DND-41 (cell line): Measurements from ENCODE around the gene MCC.

ENCODE experiments used
- ATAC-seq: fragments of 200-7000 bp; cut with Tn5 transposase; 3 replicates; pipeline ENCODE4 v1.9.1; 2021; ENCODE audit warnings: low read depth; ENCODE audit not compliant: insufficient read depth
- DNase-seq: peaks from one replicate; pipeline ENCODE4 v3.0.0-alpha.2; 2020
- H2AFZ ChIP-seq: 2 replicates; pipeline ENCODE4 v1.6.0; 2012; ENCODE audit warnings: low read depth, low read length
- H3K27ac ChIP-seq: 2 replicates; pipeline ENCODE4 v1.5.1; 2012; ENCODE audit warnings: low read length, inconsistent platforms
- H3K27me3 ChIP-seq: fragments of 200-600 bp; sonication (generic); 2 replicates; pipeline ENCODE4 v1.6.0; 2012; ENCODE audit warnings: low read length, mild to moderate bottlenecking, inconsistent platforms; ENCODE audit not compliant: insufficient read depth, poor library complexity
- H3K36me3 ChIP-seq: 2 replicates; pipeline ENCODE4 v1.5.1; 2012; ENCODE audit warnings: low read length, inconsistent platforms; ENCODE audit not compliant: insufficient read depth
- H3K4me1 ChIP-seq: 2 replicates; pipeline ENCODE4 v1.5.1; 2012; ENCODE audit warnings: mild to moderate bottlenecking, low read length; ENCODE audit not compliant: insufficient read depth
- H3K4me2 ChIP-seq: 2 replicates; pipeline ENCODE4 v1.6.0; 2012; ENCODE audit warnings: mild to moderate bottlenecking, moderate library complexity, low read length, inconsistent platforms; ENCODE audit not compliant: insufficient read depth
- H3K4me3 ChIP-seq, 2 experiments: fragments of 200-600 bp in 1 of 2; shearing (Covaris generic) in 1 of 2; 2 replicates each; pipeline ENCODE4 v1.5.1; 2012 to 2016; ENCODE audit warnings: inconsistent platforms in 2 of 2, low read length in 2 of 2, mild to moderate bottlenecking in 2 of 2, low read depth in 1 of 2, moderate library complexity in 1 of 2
- H3K79me2 ChIP-seq: 2 replicates; pipeline ENCODE4 v1.6.0; 2012; ENCODE audit warnings: low read length, inconsistent platforms; ENCODE audit not compliant: insufficient read depth
- H3K9ac ChIP-seq: 2 replicates; pipeline ENCODE4 v1.6.0; 2012; ENCODE audit warnings: low read depth, mild to moderate bottlenecking, inconsistent platforms, low read length, moderate library complexity
- H3K9me3 ChIP-seq: 2 replicates; pipeline ENCODE4 v1.5.1; 2012; ENCODE audit warnings: low read length, moderate library complexity, mild to moderate bottlenecking, inconsistent platforms; ENCODE audit not compliant: insufficient read depth, severe bottlenecking
- H4K20me1 ChIP-seq: 2 replicates; pipeline ENCODE4 v1.6.0; 2012; ENCODE audit warnings: low read length; ENCODE audit not compliant: insufficient read depth
- EZH2 ChIP-seq: IDR thresholded peaks from 3 replicates; pipeline ENCODE4 v1.6.1; 2012; ENCODE audit warnings: borderline replicate concordance, low read depth, mild to moderate bottlenecking, moderate library complexity, low read length, inconsistent platforms; ENCODE audit not compliant: severe bottlenecking
- TF ChIP-seq, protein P1 (sequence below): IDR thresholded peaks from 2 replicates; pipeline ENCODE4 v1.5.1; 2012; ENCODE audit warnings: borderline replicate concordance, low read length, moderate library complexity, mild to moderate bottlenecking; ENCODE audit not compliant: poor library complexity, severe bottlenecking; ENCODE audit errors: extremely low read depth

The MCC gene

GRCh38 chr5:113039934-113040285 is 448.3 kb downstream of the MCC start:
- H3K4me2 ChIP-seq: no peak overlapping the region
- H3K4me1 ChIP-seq: peaks cover 12% of the 10 kb centered on the region
- no peak for DNase-seq
- no peaks in the 10 kb centered on the region for H3K36me3 ChIP-seq
- H2AFZ ChIP-seq: no peak overlapping the region
- no peaks in the 10 kb centered on the region for H3K27me3 ChIP-seq
- no peaks in the 10 kb centered on the region for H3K9me3 ChIP-seq
- H4K20me1 ChIP-seq: no peaks in the 10 kb centered on the region
- H3K9ac ChIP-seq: no peak overlapping the region
- H3K4me3 ChIP-seq: no peak overlapping the region
- TF ChIP-seq EZH2: no peak
- H3K79me2 ChIP-seq: no peaks in the 10 kb centered on the region
- H3K27ac ChIP-seq: no peak overlapping the region
- ATAC-seq: no peak

- H4K20me1 ChIP-seq: no peaks in the 10 kb centered on the region
- H3K4me1 ChIP-seq: peaks cover 12% of the 10 kb centered on the region
- TF ChIP-seq EZH2: no peak
- TF ChIP-seq, protein P1, sequence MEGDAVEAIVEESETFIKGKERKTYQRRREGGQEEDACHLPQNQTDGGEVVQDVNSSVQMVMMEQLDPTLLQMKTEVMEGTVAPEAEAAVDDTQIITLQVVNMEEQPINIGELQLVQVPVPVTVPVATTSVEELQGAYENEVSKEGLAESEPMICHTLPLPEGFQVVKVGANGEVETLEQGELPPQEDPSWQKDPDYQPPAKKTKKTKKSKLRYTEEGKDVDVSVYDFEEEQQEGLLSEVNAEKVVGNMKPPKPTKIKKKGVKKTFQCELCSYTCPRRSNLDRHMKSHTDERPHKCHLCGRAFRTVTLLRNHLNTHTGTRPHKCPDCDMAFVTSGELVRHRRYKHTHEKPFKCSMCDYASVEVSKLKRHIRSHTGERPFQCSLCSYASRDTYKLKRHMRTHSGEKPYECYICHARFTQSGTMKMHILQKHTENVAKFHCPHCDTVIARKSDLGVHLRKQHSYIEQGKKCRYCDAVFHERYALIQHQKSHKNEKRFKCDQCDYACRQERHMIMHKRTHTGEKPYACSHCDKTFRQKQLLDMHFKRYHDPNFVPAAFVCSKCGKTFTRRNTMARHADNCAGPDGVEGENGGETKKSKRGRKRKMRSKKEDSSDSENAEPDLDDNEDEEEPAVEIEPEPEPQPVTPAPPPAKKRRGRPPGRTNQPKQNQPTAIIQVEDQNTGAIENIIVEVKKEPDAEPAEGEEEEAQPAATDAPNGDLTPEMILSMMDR: no peak
- H3K27ac ChIP-seq: no peak overlapping the region
- H2AFZ ChIP-seq: no peak overlapping the region
- ATAC-seq (no peak), DNase-seq (no peak)
- no peaks in the 10 kb centered on the region for H3K36me3 ChIP-seq
- H3K4me3 ChIP-seq: no peak overlapping the region
- H3K79me2 ChIP-seq: no peaks in the 10 kb centered on the region
- no peaks in the 10 kb centered on the region for H3K9me3 ChIP-seq
- H3K4me2 ChIP-seq: no peak overlapping the region
- no peak overlapping the region for H3K9ac ChIP-seq
- H3K27me3 ChIP-seq: no peaks in the 10 kb centered on the region
These were observed 448.9 kb downstream of the MCC start for GRCh38 chr5:113039229-113039933.

DNA sequence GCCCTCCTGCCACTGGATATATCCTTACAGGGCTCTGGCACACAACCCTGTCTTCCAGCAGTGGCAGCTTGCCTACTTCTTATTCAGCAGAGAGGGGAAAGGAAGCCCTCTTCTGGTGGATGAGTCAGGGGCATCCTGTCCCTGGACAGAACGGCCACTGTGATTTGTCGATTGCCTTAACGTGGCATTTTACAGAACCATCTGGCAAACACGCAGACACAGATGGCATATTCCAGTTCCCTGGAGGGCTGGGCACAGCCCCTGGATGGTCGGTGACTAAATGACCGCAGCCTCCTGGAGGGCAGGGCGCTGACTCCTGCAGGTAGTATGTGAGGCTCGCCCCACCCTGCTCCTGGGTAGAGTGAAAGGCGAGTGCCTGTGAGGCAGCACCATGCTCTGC is 449.5 kb downstream of the MCC start:
- peaks cover 12% of the 10 kb centered on the region for H3K4me1 ChIP-seq
- no peak overlapping the region for H3K9ac ChIP-seq
- DNase-seq (no peak), ATAC-seq (peak; percentile 30; the same call in 1 of the 3 replicates)
- no peak overlapping the region for H3K27ac ChIP-seq
- H3K4me3 ChIP-seq: no peak overlapping the region
- H3K36me3 ChIP-seq: no peaks in the 10 kb centered on the region
- no peaks in the 10 kb centered on the region for H3K27me3 ChIP-seq
- H3K79me2 ChIP-seq: no peaks in the 10 kb centered on the region
- no peak overlapping the region for H3K4me2 ChIP-seq
- no peak overlapping the region for H2AFZ ChIP-seq
- no peaks in the 10 kb centered on the region for H4K20me1 ChIP-seq
- H3K9me3 ChIP-seq: no peaks in the 10 kb centered on the region
- TF ChIP-seq EZH2: no peak
- TF ChIP-seq, protein P1: peak; percentile 45

GRCh38 chr5:113038136-113038535 is 450.1 kb downstream of the MCC start:
- Histone ChIP-seq H3K9ac (no peak overlapping the region), H2AFZ (no peak overlapping the region), H3K27ac (no peak overlapping the region), H3K4me1 (peaks cover 12% of the 10 kb centered on the region), H3K79me2 (no peaks in the 10 kb centered on the region), H3K4me3 (no peak overlapping the region), H4K20me1 (no peaks in the 10 kb centered on the region), H3K27me3 (no peaks in the 10 kb centered on the region), H3K4me2 (no peak overlapping the region), H3K9me3 (no peaks in the 10 kb centered on the region), H3K36me3 (no peaks in the 10 kb centered on the region)
- TF ChIP-seq, protein P1: no peak
- no peak for TF ChIP-seq EZH2
- no peak for DNase-seq
- no peak for ATAC-seq
